ENCODE results near the gene TMEM38B. TPM values are rescaled to one million over a fixed set of nuclear protein-coding genes. Genes with fewer than 3 reads are reported as not detected.

Gene TMEM38B
- total and polyA plus RNA-seq, 2 donors (not counting 3 experiments of a cell fraction or from before 2014, with no cell fraction given): 4.2 to 7.7 TPM

DNA sequence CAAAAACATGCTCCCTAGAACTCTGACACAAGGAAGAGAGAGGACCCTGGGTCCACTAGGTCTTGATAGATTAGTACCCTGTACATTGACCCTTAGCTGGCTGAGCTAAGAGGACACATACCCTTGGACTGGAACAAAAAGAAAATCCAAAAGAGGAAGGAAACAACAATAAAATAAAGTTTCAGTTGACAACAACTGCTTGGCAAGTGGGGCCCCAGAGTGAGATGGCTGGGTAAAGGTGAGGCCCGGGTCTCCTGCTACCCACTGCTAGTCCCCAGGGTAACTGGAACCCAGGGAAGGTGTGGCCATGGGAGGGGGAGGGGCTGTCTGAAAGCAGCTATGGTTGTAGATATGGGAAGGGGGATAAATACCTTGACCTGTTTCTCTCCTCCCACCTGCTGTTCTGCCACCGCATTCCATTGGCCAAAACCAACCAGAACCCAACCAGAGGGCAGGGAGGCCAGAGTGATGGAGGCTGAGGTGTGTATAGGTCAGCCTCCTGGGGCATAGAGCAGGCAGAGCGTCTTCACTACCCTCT is 20.4 kb upstream of the TMEM38B start:
- no peak overlapping the region for H3K4me2 ChIP-seq (ENCODE audit: insufficient read depth, low read length)
- ChIA-PET POLR2A (no interaction called here), CTCF (interaction anchor here (1.0 kb wide), 1 partner anchor 10 kb away, joined by 3 read pairs; no protein-coding TSS in a partner anchor)
- no peaks in the 10 kb centered on the region for H3K79me2 ChIP-seq (ENCODE audit: control insufficient read depth, insufficient read depth, low read length)
- H4K20me1 ChIP-seq (replicated peaks; ENCODE audit: control insufficient read depth, extremely low read depth, insufficient read depth, low read length): no peaks in the 10 kb centered on the region
- DNase-seq (ENCODE audit: low read depth, low spot score) (no peak), FAIRE-seq (no peak)
- BruUV-seq (replicated peaks): no TSS peak
- peaks cover 4 to 12% of the 10 kb centered on the region in 2 experiments for H3K27me3 ChIP-seq (ENCODE audit: control insufficient read depth in 2 of 2, insufficient read depth in 2 of 2, low read length in 2 of 2)
- H3K9me3 ChIP-seq (replicated peaks; ENCODE audit: control insufficient read depth, insufficient read depth, low read length): no peaks in the 10 kb centered on the region
- no peaks in the 10 kb centered on the region for H3K9me1 ChIP-seq (replicated peaks; ENCODE audit: control insufficient read depth, extremely low read depth, insufficient read depth, low read length)
- TF ChIP-seq EZH2 (IDR thresholded peaks at IDR 0.05; ENCODE audit: borderline replicate concordance, low read depth, low read length, severe bottlenecking) (no peak), POLR2AphosphoS5 (IDR thresholded peaks at IDR 0.05; ENCODE audit: insufficient read depth, low read depth, low read length) (no peak), JUN (IDR thresholded peaks at IDR 0.05; ENCODE audit: borderline replicate concordance, insufficient read depth, insufficient read length, low read depth) (no peak), POLR2A (IDR thresholded peaks at IDR 0.05; ENCODE audit: low read depth, low read length) (no peak), MYC (IDR thresholded peaks at IDR 0.05; ENCODE audit: low read depth, low read length) (no peak), GATA2 (IDR thresholded peaks at IDR 0.05; ENCODE audit: insufficient read depth, insufficient read length, low read depth, low read length) (no peak), FOS (IDR thresholded peaks at IDR 0.05; ENCODE audit: borderline replicate concordance, insufficient read depth, low read length) (no peak)
- TF ChIP-seq, protein P1, sequence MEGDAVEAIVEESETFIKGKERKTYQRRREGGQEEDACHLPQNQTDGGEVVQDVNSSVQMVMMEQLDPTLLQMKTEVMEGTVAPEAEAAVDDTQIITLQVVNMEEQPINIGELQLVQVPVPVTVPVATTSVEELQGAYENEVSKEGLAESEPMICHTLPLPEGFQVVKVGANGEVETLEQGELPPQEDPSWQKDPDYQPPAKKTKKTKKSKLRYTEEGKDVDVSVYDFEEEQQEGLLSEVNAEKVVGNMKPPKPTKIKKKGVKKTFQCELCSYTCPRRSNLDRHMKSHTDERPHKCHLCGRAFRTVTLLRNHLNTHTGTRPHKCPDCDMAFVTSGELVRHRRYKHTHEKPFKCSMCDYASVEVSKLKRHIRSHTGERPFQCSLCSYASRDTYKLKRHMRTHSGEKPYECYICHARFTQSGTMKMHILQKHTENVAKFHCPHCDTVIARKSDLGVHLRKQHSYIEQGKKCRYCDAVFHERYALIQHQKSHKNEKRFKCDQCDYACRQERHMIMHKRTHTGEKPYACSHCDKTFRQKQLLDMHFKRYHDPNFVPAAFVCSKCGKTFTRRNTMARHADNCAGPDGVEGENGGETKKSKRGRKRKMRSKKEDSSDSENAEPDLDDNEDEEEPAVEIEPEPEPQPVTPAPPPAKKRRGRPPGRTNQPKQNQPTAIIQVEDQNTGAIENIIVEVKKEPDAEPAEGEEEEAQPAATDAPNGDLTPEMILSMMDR (IDR thresholded peaks at IDR 0.05; ENCODE audit: extremely low read depth in 1 of 2, insufficient read depth in 1 of 2, low read depth in 1 of 2, low read length in 2 of 2): no peak
- TF ChIP-seq, protein P2, sequence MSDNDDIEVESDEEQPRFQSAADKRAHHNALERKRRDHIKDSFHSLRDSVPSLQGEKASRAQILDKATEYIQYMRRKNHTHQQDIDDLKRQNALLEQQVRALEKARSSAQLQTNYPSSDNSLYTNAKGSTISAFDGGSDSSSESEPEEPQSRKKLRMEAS (IDR thresholded peaks at IDR 0.05; ENCODE audit: insufficient read depth, insufficient read length): no peak
- intact Hi-C loops (cut with micrococcal nuclease): no loop called here
- no peak overlapping the region for H3K27ac ChIP-seq (ENCODE audit: insufficient read depth, low read depth, low read length)
- no peak overlapping the region for H3K4me3 ChIP-seq (replicated peaks in 1 of 3; ENCODE audit: insufficient read depth in 1 of 3, low read depth in 1 of 3, low read length in 3 of 3)
- H3K36me3 ChIP-seq (ENCODE audit: control insufficient read depth in 2 of 2, extremely low read depth in 1 of 2, insufficient read depth in 2 of 2, low read length in 2 of 2): no peaks in the 10 kb centered on the region
- no peaks in the 10 kb centered on the region for H3K4me1 ChIP-seq (ENCODE audit: control insufficient read depth, extremely low read depth, insufficient read depth, low read length)
- dilution Hi-C loops (cut with MboI; ENCODE audit: extremely low pct_ligation_motif_present, low sequenced_read_pairs): no loop called here
- H3K9ac ChIP-seq (replicated peaks; ENCODE audit: extremely low read depth, insufficient read depth, low read length): no peak overlapping the region
- H2AFZ ChIP-seq (ENCODE audit: low read depth, low read length): no peak overlapping the region
